A549 (cell line): Measurements from ENCODE around the gene DYNLT2.

ENCODE experiments used
- CTCF ChIP-seq: fragments of >200 bp; sonication (Bioruptor Twin); formaldehyde crosslinking; IDR thresholded peaks from 3 replicates; pipeline ENCODE4 v1.5.1; 2016
- KDM1A ChIP-seq: fragments of 200-600 bp; sonication (generic); IDR thresholded peaks from 2 replicates; pipeline ENCODE4 v1.6.1; 2016; ENCODE audit warnings: low read depth, mild to moderate bottlenecking
- MAZ ChIP-seq: fragments of 150-350 bp; IDR thresholded peaks from 2 replicates; pipeline ENCODE4 v1.6.1; 2014; ENCODE audit warnings: antibody characterized with exemption, low read depth, low read length, borderline replicate concordance
- PHF8 ChIP-seq: fragments of 200-600 bp; sonication (generic); IDR thresholded peaks from 2 replicates; pipeline ENCODE4 v1.6.1; 2016; ENCODE audit warnings: low read depth, mild to moderate bottlenecking, antibody characterized with exemption, moderate library complexity, borderline replicate concordance
- POLR2A ChIP-seq: IDR thresholded peaks from 2 replicates; pipeline ENCODE4 v1.6.1; 2012; ENCODE audit warnings: mild to moderate bottlenecking, low read length
- TF ChIP-seq, protein P1 (sequence below): fragments of 450-650 bp; IDR thresholded peaks from 2 replicates; pipeline ENCODE4 v1.6.1; 2014; ENCODE audit warnings: antibody characterized with exemption

DNA sequence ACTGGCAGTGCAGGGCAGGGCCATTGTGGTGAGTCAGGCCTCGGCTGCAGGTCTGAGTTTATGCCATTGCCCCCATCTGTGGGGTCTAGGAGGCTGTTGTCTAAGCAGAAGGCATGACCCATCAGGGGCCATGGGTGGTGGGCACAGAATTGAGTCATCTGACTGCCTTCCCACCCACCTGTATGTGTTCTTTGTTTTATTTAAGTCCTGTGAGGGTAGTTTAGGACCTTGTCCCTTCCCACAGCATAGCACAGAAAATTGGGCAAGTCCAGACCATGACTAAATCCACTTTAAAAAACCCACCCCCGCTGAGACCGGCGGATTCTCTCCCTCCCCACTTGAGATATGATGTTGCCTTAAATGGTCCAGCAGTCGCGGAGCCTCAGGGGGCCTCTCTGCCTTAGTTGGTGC is 40.4 kb upstream of the DYNLT2 start:
- TF ChIP-seq CTCF, result no peak
- no peak for TF ChIP-seq POLR2A
- TF ChIP-seq, protein P1, sequence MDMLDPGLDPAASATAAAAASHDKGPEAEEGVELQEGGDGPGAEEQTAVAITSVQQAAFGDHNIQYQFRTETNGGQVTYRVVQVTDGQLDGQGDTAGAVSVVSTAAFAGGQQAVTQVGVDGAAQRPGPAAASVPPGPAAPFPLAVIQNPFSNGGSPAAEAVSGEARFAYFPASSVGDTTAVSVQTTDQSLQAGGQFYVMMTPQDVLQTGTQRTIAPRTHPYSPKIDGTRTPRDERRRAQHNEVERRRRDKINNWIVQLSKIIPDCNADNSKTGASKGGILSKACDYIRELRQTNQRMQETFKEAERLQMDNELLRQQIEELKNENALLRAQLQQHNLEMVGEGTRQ, result no peak
- no peak for TF ChIP-seq MAZ
- TF ChIP-seq KDM1A, result no peak
- no peak for TF ChIP-seq PHF8
